K562 (cell line): ENCODE results near the gene ADAMTSL2. TPM values are rescaled to one million over a fixed set of nuclear protein-coding genes. Genes with fewer than 3 reads are reported as not detected.

ENCODE experiments used
- ATAC-seq: fragments of 200-7000 bp; cut with Tn5 transposase; 3 replicates; pipeline ENCODE4 v1.9.1; 2020; ENCODE audit warnings: moderate library complexity
- BruUV-seq: library from RNA; stranded (reverse); fragments of 400-500 nt; replicated peaks from 2 replicates; lab custom pipeline; 2021; lab: Mats Ljungman, UMichigan
- CTCF ChIA-PET: fragments of 300-600 bp; formaldehyde crosslinking; extraction: SDS; loops from one replicate; lab custom pipeline; 2021; ENCODE audit warnings: low intra/inter-chr PET ratio; lab: Yijun Ruan, JAX
- POLR2A ChIA-PET: fragments of 300-600, 350-650 bp; sonication (Branson Sonifier 250); formaldehyde crosslinking; extraction: SDS; loops from one replicate; lab custom pipeline; 2021; ENCODE audit warnings: antibody characterized with exemption, inconsistent platforms; lab: Yijun Ruan, JAX
- DNase-seq, 4 experiments: peaks; one replicate each; pipeline versions ENCODE4 v3.0.0 to v3.0.0-alpha.2; 2011 to 2018; ENCODE audit warnings: low spot score in 3 of 4, mixed read lengths in 3 of 4; ENCODE audit errors: extremely low read depth in 1 of 4
- FAIRE-seq: peaks from 2 replicates; lab custom pipeline; 2011; peaks lifted over from hg19 to GRCh38; lab: Jason Lieb, UNC
- H2AFZ ChIP-seq: 2 replicates; pipeline ENCODE4 v1.6.0; 2011; ENCODE audit warnings: low read depth, low read length, control low read depth, inconsistent platforms
- H3K27ac ChIP-seq: fragments of 200-600 bp; 3 replicates; pipeline ENCODE4 v1.8.0; 2011; ENCODE audit warnings: low read depth, mild to moderate bottlenecking, control low read depth, inconsistent platforms, low read length, moderate library complexity, mixed read lengths; ENCODE audit errors: extremely low read depth
- H3K27me3 ChIP-seq, 2 experiments: fragments of 300-600 bp in 1 of 2; 2 replicates in 1 of 2; 3 replicates in 1 of 2; pipeline versions ENCODE4 v1.6.0 to v1.8.0; 2011; ENCODE audit warnings: inconsistent platforms in 2 of 2, low read length in 2 of 2, mild to moderate bottlenecking in 1 of 2, mixed read lengths in 1 of 2, moderate library complexity in 1 of 2; ENCODE audit not compliant: control insufficient read depth in 2 of 2, insufficient read depth in 2 of 2
- H3K36me3 ChIP-seq: fragments of 300-600 bp; 3 replicates; pipeline ENCODE4 v1.8.0; 2011; ENCODE audit warnings: mild to moderate bottlenecking, low read length, inconsistent platforms; ENCODE audit not compliant: control insufficient read depth, insufficient read depth
- H3K4me1 ChIP-seq, 2 experiments: fragments of 200-600 bp in 1 of 2; replicated peaks in 1 of 2; 2 replicates in 1 of 2; 3 replicates in 1 of 2; pipeline versions ENCODE4 v1.5.1 to v1.8.0; 2011; ENCODE audit warnings: inconsistent platforms in 2 of 2, low read length in 2 of 2, mild to moderate bottlenecking in 1 of 2, mixed read lengths in 1 of 2, moderate library complexity in 1 of 2; ENCODE audit not compliant: control insufficient read depth in 2 of 2, insufficient read depth in 2 of 2
- H3K4me2 ChIP-seq: 2 replicates; pipeline ENCODE4 v1.6.1; 2011; ENCODE audit warnings: low read length, control low read depth, inconsistent platforms, mixed read lengths; ENCODE audit not compliant: insufficient read depth
- H3K4me3 ChIP-seq: fragments of 200-600 bp; sonication (generic), shearing (Covaris generic); 2 replicates; pipeline ENCODE4 v1.5.1; 2016; ENCODE audit warnings: control low read depth, inconsistent platforms
- H3K79me2 ChIP-seq: fragments of 200-600 bp; 3 replicates; pipeline ENCODE4 v1.8.0; 2011; ENCODE audit warnings: low read length, inconsistent platforms; ENCODE audit not compliant: control insufficient read depth, insufficient read depth
- H3K9ac ChIP-seq, 2 experiments: 2 replicates each; pipeline versions ENCODE4 v1.6.0 to v1.6.1; 2011; ENCODE audit warnings: low read depth in 2 of 2, low read length in 2 of 2, control low read depth in 1 of 2, inconsistent platforms in 1 of 2, mild to moderate bottlenecking in 1 of 2, mixed read lengths in 1 of 2; ENCODE audit not compliant: insufficient read depth in 1 of 2
- H3K9me1 ChIP-seq: one replicate; pipeline ENCODE4 v1.6.0; 2011; ENCODE audit warnings: inconsistent platforms, mild to moderate bottlenecking, low read length, moderate library complexity; ENCODE audit not compliant: control insufficient read depth, insufficient read depth
- H3K9me3 ChIP-seq: replicated peaks from 2 replicates; pipeline ENCODE4 v1.5.1; 2011; ENCODE audit warnings: low read depth, low read length, inconsistent platforms; ENCODE audit not compliant: control insufficient read depth, insufficient read depth
- H4K20me1 ChIP-seq: replicated peaks from 2 replicates; pipeline ENCODE4 v1.6.1; 2011; ENCODE audit warnings: low read length, inconsistent platforms, mixed read lengths; ENCODE audit not compliant: control insufficient read depth, insufficient read depth
- BHLHE40 ChIP-seq: IDR thresholded peaks from 2 replicates; pipeline ENCODE4 v1.6.1; 2011; ENCODE audit warnings: low read length, improper control_type of control experiment
- CBX1 ChIP-seq: sonication (generic); IDR thresholded peaks from 2 replicates; pipeline ENCODE4 v1.6.1; 2016; ENCODE audit warnings: antibody characterized with exemption, low read depth, mild to moderate bottlenecking
- CEBPB ChIP-seq: fragments of 450-650 bp; IDR thresholded peaks from 2 replicates; pipeline ENCODE4 v1.6.1; 2016; ENCODE audit warnings: missing genetic modification characterization, missing compliant biosample characterization
- MLX ChIP-seq, 2 experiments: fragments of 450-650 bp in 1 of 2; sonication (generic) in 1 of 2; formaldehyde crosslinking; conservative IDR thresholded peaks; 2 replicates each; pipeline versions ENCODE4 v1.4.0 to v1.8.1; 2020 to 2022; ENCODE audit warnings: mild to moderate bottlenecking in 1 of 2, missing genetic modification reagents in 1 of 2
- TFAP4 ChIP-seq: sonication (generic); formaldehyde crosslinking; IDR thresholded peaks from 2 replicates; pipeline ENCODE4 v1.8.0; 2022; ENCODE audit warnings: missing genetic modification reagents, mild to moderate bottlenecking, moderate library complexity, borderline replicate concordance
- TFE3 ChIP-seq: fragments of 450-650 bp; formaldehyde crosslinking; IDR thresholded peaks from 2 replicates; pipeline ENCODE4 v1.4.0; 2020; ENCODE audit warnings: mild to moderate bottlenecking, mixed read lengths
- USF2 ChIP-seq: sonication (generic); formaldehyde crosslinking; IDR thresholded peaks from 2 replicates; pipeline ENCODE4 v1.5.0; 2020; ENCODE audit warnings: missing genetic modification reagents
- ZBTB8A ChIP-seq: fragments of 450-650 bp; IDR thresholded peaks from 2 replicates; pipeline ENCODE4 v1.6.1; 2018; ENCODE audit warnings: mild to moderate bottlenecking, moderate library complexity; ENCODE audit not compliant: partially characterized antibody
- ZNF282 ChIP-seq: sonication (generic); formaldehyde crosslinking; IDR thresholded peaks from 2 replicates; pipeline ENCODE4 v1.8.1; 2023; ENCODE audit warnings: missing genetic modification reagents
- ZNF609 ChIP-seq: sonication (generic); formaldehyde crosslinking; IDR thresholded peaks from 2 replicates; pipeline ENCODE4 v1.8.1; 2023; ENCODE audit warnings: missing genetic modification reagents, mild to moderate bottlenecking, borderline replicate concordance
- WGBS: fragments of 100-300 bp; shearing (Covaris generic); methylation state at CpG from one replicate; pipeline ENCODE4 v1.1.6; 2016; ENCODE audit warnings: low coverage, mixed read lengths; ENCODE audit not compliant: insufficient coverage; ENCODE audit errors: missing lambda C conversion rate; 5-methylcytosine and 5-hydroxymethylcytosine counted together
- in situ Hi-C: fragments of 300-500 bp; cut with MboI; formaldehyde crosslinking; loops from 4 replicates; pipeline ENCODE4 v1.15.0; 2018; ENCODE audit warnings: inconsistent platforms, mixed read lengths
- intact Hi-C: fragments of 100-400 bp; cut with micrococcal nuclease; formaldehyde crosslinking; loops from 2 replicates; pipeline ENCODE4 v1.14.2; 2022
- polyA plus RNA-seq, 8 experiments: library from polyadenylated mRNA; depleted of rRNA in 4 of 8; stranded (reverse) in 5 of 8; unstranded in 3 of 8; fragments of >200 nt; fragmentation: Nextera tagmentation in 2 of 8; fragmentation: Illumina TruSeq in 1 of 8; extraction: Ambion mirVana in 2 of 8; extraction: Trizol in 1 of 8; gene quantifications; 2 replicates each; pipeline versions ENCODE4 v1.2.1 to v1.2.3, GENCODE V29; 2011 to 2014; ENCODE audit warnings: inconsistent platforms in 1 of 8, missing spikeins in 1 of 8
- total RNA-seq, 7 experiments: library from RNA; depleted of rRNA in 6 of 7; stranded (reverse); fragments of >200 nt in 6 of 7; fragmentation: Illumina TruSeq in 2 of 7; extraction: Trizol in 2 of 7; gene quantifications; 2 replicates each; pipeline versions ENCODE4 v1.2.1 to v1.2.3, GENCODE V29; 2011 to 2021; ENCODE audit warnings: low replicate concordance in 1 of 7

ADAMTSL2 gene
- total and polyA plus RNA-seq, 9 of the 15 experiments (the other 6 are each of a cell fraction or from before 2014, with no cell fraction given), result 0.04 TPM; not detected in 8

- no peak for TF ChIP-seq ZBTB8A
- no peak for TF ChIP-seq CEBPB (tag)
- TF ChIP-seq CBX1, result no peak
- no peak for TF ChIP-seq MLX (CRISPR knock-in tag; conservative IDR thresholded peaks at IDR 0.05)
- TF ChIP-seq TFE3, result no peak
These were observed 10.4 kb upstream of the ADAMTSL2 start (continued) for GRCh38 chr9:133524146-133524545.

GRCh38 chr9:133524679-133525228 lies 9.8 kb upstream of the ADAMTSL2 start, which contains the start of gene MYMK:
MYMK (minus strand) TSS chr9:133524959; CDS start chr9:133524844, 115 bp downstream.
- Histone ChIP-seq H3K27me3 (peaks cover 59 to 92% of the 10 kb centered on the region in 2 experiments; a peak in 4 of 5 replicates), H3K4me2 (no peak within 1 kb of the TSS), H2AFZ (no peak within 1 kb of the TSS), H3K9me3 (no peaks in the 10 kb centered on the region), H3K9ac (no peak within 1 kb of the TSS), H4K20me1 (peaks cover 15% of the 10 kb centered on the region), H3K36me3 (no peaks in the 10 kb centered on the region), H3K79me2 (no peaks in the 10 kb centered on the region), H3K9me1 (no peaks in the 10 kb centered on the region), H3K4me3 (no peak within 1 kb of the TSS), H3K4me1 (peaks cover 0 to 19% of the 10 kb centered on the region in 2 experiments; a peak in 1 of 5 replicates), H3K27ac (no peak within 1 kb of the TSS)
- no peak for FAIRE-seq
- ATAC-seq, result no peak
- no TSS peak for BruUV-seq
- CTCF ChIA-PET, result no interaction called here
- in situ Hi-C loops, result no loop called here
- WGBS, result 0% methylated on average over 17 of the region's 17 CpGs
- POLR2A ChIA-PET, result interaction anchor here (0.6 to 1.3 kb wide), 2 partner anchors 19 to 1101 kb away, joined by 3 to 4 read pairs; no protein-coding TSS in a partner anchor
- DNase-seq, result no peak
- intact Hi-C loops, result no loop called here
- TF ChIP-seq TFAP4, result peak; percentile 57; the same call in 1 of the 2 replicates
- no peak for TF ChIP-seq ZNF282 (CRISPR knock-in tag)
- TF ChIP-seq ZNF609, result no peak
- TF ChIP-seq USF2 (CRISPR knock-in tag), result peak; percentile 40
- 0 out of 2 replicates have a peak, but pooled peaks have one; percentile 16 for TF ChIP-seq BHLHE40
